Measurements from ENCODE around the gene DTX1.

The DTX1 gene

GRCh38 chr12:113056631-113057488 lies at the start of gene DTX1:
DTX1 (plus strand) TSS chr12:113056730; CDS start chr12:113058193, 1,463 bp downstream.
- DNase-seq (ENCODE audit: low read depth), result no peak

DNA sequence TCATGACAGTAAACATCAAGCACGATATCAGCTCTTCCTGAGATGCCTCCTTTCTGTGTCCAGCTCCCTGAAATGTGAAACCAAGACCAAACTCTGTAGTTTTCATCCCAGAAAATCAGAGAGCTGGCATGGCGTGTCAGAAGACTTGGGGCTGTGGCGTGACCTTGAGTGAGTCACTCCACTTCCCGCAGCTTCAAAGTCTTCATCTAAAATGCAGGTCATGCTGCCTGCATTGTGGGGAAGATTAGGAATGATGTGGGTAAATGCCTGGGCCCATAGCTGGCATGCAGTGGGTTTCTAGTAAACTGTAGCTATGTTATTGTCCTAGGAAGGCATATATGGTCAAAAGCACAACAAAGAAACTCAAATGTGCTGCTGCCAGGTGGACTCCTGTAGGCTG lies 49.4 kb upstream of the DTX1 start:
- peak; percentile 21 for DNase-seq (ENCODE audit: low read depth)

DNA sequence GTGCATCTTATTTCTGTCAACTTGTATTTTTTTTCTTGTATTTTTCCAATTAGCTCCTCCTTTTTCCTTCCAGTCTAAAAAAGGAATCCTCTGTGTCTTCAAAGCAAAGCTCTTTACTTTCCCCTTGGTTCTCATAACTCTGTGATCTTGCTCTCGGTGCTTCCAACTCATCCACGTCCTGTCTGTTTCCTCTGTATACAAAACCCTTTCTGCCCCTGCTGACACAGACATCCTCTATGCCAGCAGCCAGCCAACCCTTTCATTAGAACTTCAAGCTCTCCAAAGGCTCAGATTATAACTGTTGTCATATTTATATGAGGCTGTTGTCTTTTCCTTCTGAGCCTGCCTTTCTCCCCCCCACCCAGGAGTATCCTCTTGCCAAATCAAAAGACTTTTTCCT lies 45.8 kb upstream of the DTX1 start:
- DNase-seq (ENCODE audit: low read depth), result no peak

DNA sequence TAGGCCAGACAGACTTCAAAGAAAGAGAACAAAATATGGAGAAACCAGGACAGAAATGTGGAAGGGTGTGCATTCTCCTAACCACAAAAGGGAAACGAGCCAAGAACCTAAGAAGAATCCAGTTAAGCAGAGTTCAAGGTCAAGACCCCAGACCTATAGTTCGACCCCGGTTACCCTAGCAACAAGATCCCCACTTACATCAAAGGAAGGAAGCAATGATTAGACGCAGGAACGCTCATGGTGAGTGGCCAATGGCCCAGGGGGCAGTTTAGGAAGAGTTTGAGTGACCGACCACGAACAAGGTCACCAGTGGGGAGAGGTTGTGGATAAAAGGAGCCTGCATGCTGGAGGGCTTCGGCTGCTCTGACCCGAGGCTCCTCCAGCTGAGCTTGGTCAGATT lies 42.0 kb upstream of the DTX1 start:
- DNase-seq (ENCODE audit: low read depth), result no peak

GRCh38 chr12:113016796-113017195 lies 39.7 kb upstream of the DTX1 start:
- DNase-seq (ENCODE audit: low read depth), result no peak

- DNase-seq (ENCODE audit: low read depth), result peak; percentile 10
These were observed 37.5 kb upstream of the DTX1 start for GRCh38 chr12:113019025-113019424.

- no peak for DNase-seq (ENCODE audit: low read depth)
These were observed 35.0 kb upstream of the DTX1 start for GRCh38 chr12:113021500-113021899.

DNA sequence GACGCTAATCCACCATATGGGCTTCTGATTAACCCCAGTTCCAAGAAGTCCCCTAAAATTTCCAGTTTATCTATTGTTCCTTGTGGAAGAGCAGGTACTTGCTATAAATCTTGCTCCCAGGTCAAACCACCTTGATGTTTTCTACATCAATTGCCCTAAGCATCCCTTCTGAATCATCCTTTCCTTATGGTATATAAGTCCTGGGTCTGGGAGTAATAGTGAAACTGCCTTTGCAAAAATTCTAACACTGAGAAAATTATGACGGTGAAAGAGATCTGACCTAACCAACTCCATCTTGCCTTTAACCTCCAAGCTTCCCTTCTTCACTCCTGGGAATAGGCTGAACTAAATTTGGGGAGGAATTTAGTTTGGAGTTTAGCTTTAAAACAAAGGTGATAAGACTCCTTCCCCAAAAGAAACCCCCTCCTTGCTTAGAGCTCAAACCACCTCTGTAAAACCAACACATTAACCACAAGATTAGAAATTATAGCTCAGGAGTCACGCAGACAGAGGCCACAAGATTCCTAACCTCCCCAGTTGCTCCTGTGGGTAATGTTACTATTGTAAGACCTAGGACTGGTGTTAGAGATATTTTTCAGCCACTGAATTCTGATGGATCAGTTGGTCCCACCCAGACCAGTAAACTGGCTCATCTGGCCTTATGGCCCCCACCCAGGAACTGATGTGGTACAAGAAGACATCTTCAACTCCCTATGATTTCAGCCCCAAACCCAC lies 33.8 kb upstream of the DTX1 start:
- DNase-seq (ENCODE audit: low read depth), result no peak

- no peak for DNase-seq (ENCODE audit: low read depth)
These were observed 28.8 kb upstream of the DTX1 start for GRCh38 chr12:113027726-113028125.

DNA sequence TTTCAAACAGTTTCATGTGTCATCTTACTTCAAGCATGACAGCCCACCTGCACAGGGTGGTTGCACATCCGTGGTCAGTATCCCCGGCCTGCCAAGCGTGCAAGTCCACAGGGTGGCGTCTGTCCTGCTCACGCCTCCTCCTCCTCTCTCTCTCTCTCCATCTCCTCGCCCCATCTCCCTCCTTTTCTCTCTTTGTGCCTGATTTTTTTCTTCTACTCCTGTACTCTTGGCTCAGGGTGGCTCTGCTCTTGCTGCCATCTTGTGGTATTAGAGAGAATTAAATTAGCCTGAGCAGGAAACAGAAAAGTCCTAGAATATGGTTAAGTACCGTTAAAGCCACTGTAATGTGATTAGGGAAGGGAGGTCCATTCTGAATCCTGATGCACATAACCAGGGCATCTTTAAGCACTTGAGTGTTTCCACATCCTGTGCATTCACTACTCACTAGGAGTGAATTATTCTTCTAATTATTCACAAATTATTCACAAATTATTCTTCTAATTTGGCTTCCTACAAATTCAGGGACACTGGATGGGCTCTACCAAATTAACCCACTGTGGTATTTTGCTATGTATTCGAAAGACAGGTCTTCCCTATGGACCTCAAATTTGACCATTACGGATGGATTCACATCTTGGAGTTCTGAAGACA lies 25.5 kb upstream of the DTX1 start:
- DNase-seq (ENCODE audit: low read depth), result no peak

DNA sequence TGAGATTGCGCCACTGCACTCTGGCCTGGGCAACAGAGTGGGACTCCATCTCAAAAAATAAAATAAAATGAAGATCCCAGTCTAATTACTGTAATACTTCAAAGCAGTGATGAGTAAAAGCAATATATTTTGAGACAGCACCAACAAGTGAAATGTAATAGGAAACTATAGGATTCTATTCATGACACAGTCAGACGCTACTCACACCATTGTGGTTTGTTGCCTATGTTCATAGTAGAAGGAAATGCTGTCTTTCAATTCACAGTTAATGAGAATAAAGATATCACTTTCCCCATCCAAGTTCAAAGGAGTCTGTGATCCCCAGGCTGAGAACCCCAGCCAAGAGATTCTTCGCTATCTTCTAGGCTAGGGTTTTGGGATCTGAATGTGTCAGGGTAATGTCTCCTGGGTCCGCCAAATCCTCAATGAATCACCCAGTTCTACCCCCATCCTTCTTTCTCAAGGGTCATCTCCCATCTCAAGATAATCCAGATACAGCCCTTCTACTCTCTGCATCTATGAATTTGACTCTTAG lies 16.6 kb upstream of the DTX1 start:
- no peak for DNase-seq (ENCODE audit: low read depth)

- DNase-seq (ENCODE audit: low read depth), result no peak
These were observed 15.8 kb upstream of the DTX1 start for GRCh38 chr12:113040722-113041171.

DNA sequence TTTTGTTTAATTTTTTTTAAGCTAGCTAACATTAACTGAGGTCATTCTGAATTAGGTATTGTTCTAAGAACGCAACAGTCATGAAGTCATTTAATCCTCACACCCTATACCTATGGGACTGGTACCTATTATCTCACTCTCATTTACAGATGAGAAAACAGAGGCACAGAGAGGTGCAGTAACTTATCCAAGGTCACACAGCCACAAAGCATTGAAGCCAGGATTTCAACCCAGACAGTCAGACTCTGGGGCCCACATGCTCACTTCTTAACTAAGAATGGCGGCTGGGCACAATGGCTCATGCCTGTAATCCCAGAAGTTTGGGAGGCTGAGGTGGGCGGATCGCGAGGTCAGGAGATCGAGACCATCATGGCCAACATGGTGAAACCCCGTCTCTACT lies 15.0 kb upstream of the DTX1 start:
- no peak for DNase-seq (ENCODE audit: low read depth)

DNA sequence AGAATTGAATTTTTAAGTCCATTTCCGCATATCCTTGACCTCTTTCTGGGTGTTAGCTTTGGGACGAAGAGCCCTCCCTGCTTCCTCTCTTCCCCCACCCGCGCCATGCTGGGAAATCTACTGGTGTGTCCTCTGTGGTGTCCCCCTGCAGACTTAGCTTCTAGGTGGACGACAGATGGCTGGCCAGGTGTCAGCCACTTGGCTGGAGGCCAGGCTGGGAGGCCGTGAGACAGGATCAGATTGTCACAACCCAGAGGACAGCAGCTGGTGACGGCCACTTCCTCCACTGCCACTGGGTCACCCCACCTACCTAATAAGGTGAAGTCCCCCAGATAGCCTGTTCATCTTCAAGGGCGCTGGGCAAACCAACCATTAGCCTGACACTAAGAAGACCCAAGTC lies 13.3 kb upstream of the DTX1 start:
- DNase-seq (ENCODE audit: low read depth), result no peak

GRCh38 chr12:113044516-113044915 lies 12.0 kb upstream of the DTX1 start:
- no peak for DNase-seq (ENCODE audit: low read depth)

DNA sequence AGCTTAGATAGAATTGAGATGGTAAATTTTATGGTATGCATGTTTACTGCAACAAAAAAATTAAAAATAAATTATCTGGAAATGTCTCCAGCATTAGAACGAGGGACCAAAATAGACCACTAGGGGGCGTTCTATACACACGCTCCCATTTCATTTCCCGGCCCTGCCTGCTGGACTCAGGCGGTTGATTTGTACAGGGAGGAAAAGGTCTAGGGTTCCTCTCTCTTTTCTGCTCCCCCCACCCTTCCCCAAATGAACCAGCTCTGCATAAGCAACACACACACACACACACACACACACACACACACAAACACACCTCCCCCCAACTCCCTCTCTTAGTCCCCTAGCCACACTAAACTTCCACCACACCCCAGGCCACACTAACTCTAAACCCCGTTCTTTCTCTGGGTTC lies 7.8 kb upstream of the DTX1 start:
- DNase-seq (ENCODE audit: low read depth), result no peak

GRCh38 chr12:113049976-113050742 lies 6.4 kb upstream of the DTX1 start:
- no peak for DNase-seq (ENCODE audit: low read depth)

GRCh38 chr12:113050795-113051194 lies 5.7 kb upstream of the DTX1 start:
- DNase-seq (ENCODE audit: low read depth), result no peak

DNA sequence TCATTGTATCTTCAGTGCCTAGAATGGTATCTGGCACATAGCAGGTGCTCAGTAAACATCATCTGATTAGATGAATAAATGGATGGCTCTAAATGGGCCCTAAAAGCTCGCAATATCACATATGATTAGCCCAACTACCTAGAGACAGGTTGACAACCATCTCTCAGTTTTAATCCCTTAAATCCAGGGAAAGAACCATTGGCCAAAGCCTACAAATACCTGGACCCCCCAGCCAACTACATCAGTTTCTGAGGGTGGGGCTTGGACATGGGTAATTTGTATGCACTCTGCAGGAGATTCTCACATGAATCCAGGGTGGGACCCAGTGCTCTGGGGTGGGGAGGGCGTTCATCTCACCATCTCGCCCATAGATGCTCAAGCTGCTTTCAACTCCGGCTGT lies 4.8 kb upstream of the DTX1 start:
- no peak for DNase-seq (ENCODE audit: low read depth)

DNA sequence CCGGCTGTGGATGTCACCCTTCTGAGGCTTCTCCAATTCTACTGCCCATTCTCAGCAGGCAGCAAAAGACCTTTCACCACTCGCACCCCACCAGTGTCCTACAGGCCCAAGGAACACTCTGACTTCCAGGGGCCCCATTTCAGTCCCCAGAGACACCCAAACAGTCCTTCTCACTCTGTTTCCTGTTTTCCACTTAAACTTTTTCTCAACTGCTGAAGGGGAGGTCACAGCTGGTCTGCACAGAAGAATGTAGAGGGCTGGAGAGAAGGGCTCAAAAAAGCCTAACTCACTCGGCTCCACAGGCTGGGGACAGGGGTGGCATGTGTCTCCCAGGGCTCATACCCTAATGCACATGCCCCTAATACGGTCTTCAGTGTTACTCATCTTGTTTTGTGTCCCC lies 4.2 kb upstream of the DTX1 start:
- no peak for DNase-seq (ENCODE audit: low read depth)

GRCh38 chr12:113054948-113055486 lies 1.5 kb upstream of the DTX1 start:
- no peak for DNase-seq (ENCODE audit: low read depth)
